Astrocyte of the cerebellum (primary cell): ENCODE measurements around the gene SF3B6.
A peak's percentile ranks its signal among the peaks of the same experiment; 100 is the strongest.

ENCODE experiments used
- DNase-seq: peaks from one replicate; pipeline ENCODE4 v3.0.0-alpha.2; 2011; ENCODE audit warnings: low read depth
- H3K4me3 ChIP-seq: 2 replicates; pipeline ENCODE4 v1.5.1; 2011; ENCODE audit warnings: mild to moderate bottlenecking, low read depth, low read length, moderate library complexity
- in situ Hi-C: cut with HindIII; loops from 2 replicates; pipeline ENCODE4 v1.10.0; 2017; ENCODE audit warnings: low sequenced_read_pairs
- TF ChIP-seq, protein P1 (sequence below): IDR thresholded peaks from 2 replicates; pipeline ENCODE4 v1.5.1; 2012; ENCODE audit warnings: low read length, low read depth, moderate library complexity, mild to moderate bottlenecking; ENCODE audit errors: missing control alignments

Gene SF3B6

DNA sequence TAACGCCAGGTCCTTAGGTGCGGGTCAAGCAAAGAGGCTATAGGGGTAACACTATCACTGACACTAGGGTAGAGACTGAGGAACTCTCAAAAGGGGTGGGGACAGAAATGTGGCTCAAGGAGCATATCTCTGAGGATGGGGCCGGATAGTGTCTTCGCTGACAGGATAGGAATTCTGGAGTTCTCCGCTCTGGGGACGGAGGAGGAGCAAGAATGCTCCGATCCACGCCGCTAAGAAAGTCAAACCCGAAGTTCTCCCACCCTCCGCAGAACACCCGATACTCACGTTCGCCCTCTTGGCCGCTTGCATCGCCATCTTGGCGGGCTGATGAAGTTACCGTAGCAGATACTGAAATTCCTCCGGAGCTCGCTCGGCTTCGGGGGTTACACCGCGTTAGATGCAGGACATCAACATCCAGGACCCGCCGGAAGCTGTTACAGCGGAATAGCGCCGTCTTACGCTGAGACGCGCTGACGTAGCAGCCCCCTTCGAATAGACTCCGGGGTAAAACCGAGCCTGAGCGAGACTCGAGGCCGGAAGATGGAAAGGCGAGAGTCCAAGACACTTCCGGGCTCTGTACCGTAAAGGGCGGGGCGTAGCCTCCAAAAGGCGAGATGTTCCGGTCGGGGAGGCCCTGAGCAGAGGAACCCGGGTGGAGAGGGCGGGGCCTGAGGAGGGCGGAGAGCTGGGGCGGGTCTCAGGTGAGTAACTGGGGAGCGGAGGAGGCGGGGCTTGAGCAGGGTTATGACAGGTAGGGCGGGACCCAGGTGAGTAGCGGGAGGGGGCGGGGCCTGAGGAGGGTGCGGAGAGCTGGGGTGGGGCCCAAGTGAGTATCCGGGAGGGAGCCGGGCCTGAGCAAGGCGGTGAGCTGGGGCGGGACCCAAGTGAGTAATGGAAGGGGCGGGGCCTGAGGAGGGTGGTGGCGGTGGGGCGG is at the start of gene SF3B6:
SF3B6 (minus strand) TSS at position 412 of the 934 bp plus-strand sequence; CDS start at position 315, 97 bp downstream.
- in situ Hi-C loops, result no loop called here
- TF ChIP-seq, protein P1, sequence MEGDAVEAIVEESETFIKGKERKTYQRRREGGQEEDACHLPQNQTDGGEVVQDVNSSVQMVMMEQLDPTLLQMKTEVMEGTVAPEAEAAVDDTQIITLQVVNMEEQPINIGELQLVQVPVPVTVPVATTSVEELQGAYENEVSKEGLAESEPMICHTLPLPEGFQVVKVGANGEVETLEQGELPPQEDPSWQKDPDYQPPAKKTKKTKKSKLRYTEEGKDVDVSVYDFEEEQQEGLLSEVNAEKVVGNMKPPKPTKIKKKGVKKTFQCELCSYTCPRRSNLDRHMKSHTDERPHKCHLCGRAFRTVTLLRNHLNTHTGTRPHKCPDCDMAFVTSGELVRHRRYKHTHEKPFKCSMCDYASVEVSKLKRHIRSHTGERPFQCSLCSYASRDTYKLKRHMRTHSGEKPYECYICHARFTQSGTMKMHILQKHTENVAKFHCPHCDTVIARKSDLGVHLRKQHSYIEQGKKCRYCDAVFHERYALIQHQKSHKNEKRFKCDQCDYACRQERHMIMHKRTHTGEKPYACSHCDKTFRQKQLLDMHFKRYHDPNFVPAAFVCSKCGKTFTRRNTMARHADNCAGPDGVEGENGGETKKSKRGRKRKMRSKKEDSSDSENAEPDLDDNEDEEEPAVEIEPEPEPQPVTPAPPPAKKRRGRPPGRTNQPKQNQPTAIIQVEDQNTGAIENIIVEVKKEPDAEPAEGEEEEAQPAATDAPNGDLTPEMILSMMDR, result no peak
- peak within 1 kb of the TSS; percentile 98 for H3K4me3 ChIP-seq
- DNase-seq, result peak; percentile 97

DNA sequence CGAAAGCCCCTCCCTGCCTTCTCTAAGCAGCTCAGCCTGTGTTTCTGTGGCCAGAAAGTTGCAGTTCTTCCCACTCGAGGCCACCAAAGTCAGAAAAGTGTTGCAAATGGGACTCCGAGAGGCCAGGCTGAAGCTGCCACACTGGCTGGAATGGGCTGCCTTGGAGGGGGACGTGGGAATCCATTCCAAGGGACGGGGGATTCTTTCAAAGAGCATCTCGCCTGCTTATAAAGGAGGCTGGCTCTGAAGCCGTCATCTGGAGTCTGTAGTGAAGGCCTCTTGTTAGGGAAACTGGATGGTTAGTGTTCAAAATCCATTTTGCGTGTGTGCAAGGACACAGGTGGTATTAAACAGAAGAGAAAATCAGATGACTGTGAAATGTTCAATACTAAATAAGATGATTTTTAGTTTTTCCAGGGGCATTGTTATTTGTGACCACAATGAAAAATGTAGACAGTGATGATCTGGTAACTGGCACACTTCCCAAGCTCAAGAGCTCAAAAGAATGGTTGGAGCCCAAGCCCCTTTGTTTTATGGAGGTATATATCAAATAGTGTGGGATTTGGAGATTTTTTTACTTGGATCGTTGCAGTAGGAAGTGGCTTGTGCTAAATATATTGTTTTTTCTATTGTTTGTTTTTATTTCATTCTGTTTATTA is 47.9 kb upstream of the SF3B6 start:
- in situ Hi-C loops, result no loop called here
- peak overlapping the region; percentile 68 for H3K4me3 ChIP-seq
- no peak for DNase-seq
- TF ChIP-seq, protein P1, result no peak

DNA sequence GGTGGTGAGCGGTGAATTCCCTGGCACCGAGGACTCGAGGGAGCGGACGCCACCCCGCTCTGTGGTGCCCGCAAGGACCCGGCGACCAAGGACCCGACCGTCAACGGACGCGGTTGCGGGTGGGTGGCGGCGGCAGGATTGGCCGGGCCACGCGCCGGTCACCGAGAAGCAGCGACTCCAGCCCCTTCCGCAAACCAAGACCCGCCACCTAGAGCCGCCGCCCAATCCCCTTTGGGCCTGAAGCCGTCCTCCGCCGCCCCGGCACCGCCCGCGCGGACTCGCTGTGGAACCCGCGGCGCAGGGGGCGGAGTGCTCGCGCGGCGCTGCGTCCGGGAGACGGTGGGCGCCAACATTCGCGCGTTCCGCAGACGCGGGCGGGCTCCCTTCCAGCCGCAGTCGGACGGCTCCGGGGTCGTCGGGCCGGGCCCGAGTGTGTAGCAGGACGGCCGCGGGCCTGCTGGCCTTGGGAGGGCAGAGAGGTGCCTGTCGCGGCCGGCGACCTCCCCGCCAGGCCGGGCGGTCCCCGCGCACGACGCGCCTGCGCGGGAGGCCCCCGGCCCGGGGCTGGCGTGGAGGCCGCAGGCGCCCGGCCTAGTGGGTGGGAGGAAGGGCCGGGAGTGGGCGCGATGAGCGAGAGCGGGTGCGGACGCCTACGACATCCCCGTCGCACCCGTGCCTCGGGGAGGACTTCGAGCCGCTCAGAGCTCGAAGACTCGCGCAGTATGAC is 47.2 kb upstream of the SF3B6 start, which contains the start of the genes FAM228B and PFN4:
FAM228B (plus strand) TSS at position 275 of the 727 bp plus-strand sequence. CDS start 893 bp downstream, outside the sequence.
PFN4 (minus strand) TSS at position 140 of the 727 bp plus-strand sequence. CDS start 799 bp downstream, outside the sequence.
- DNase-seq, result no peak
- in situ Hi-C loops, result no loop called here
- TF ChIP-seq, protein P1, result no peak

GRCh38 chr2:24122366-24123194 is 46.5 kb upstream of the SF3B6 start:
- H3K4me3 ChIP-seq, result peak overlapping the region; percentile 68
- in situ Hi-C loops, result no loop called here
- DNase-seq, result no peak
- TF ChIP-seq, protein P1, result no peak

More for the DNA sequence above, 47.2 kb upstream of the SF3B6 start, which contains the start of the genes FAM228B and PFN4:
- H3K4me3 ChIP-seq, result peak within 1 kb of the TSS; percentile 68

DNA sequence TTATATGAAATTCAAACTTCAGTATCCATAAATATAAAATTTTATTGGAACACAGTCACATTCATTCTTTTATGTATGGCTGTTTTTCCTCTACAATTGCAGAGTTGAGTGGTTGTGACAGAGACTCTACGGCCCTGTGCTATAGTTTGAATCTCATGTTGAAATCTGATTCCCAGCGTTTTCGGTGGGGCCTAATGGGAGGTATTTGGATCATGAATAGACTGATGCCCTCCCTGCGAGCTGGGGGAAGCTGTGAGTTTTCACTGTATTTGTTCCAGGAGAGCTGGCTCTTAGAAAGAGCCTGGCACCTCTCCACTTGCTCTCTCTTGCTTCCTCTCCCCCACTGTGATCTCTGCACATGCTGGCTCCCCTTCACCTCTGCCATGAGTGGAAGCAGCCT is 45.3 kb upstream of the SF3B6 start:
- TF ChIP-seq, protein P1, result no peak
- no peak overlapping the region for H3K4me3 ChIP-seq
- in situ Hi-C loops, result no loop called here
- DNase-seq, result no peak
